Measurements from ENCODE around the gene PARD3B.

DNA sequence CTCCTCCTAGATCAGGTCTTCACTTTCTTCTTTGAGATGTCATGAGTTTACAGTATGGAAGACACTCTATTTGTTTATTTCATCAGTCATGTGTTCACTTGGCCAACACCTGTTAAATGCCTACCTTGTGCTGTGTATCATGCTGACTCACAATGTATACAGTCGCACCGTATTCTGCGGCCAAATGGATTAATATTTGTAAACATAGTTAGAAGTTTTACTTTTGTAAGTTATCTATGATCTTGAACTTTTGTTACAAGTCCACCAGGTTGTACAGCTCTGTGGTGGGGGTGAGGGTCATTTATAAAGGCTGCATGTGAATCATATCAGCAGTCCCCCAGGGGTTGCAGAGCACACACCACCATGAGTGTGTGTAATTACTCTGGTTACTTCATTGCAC lies 728.4 kb downstream of the PARD3B start:
- TF ChIP-seq GATA2 (IDR thresholded peaks at IDR 0.05; ENCODE audit: low read depth, low read length) (no peak), GATA3 (IDR thresholded peaks at IDR 0.05; ENCODE audit: low read depth, low read length) (no peak)

Data from SH-SY5Y (cell line).